ENCODE data around the gene ISG20.

Gene ISG20

GRCh38 chr15:88693191-88693590 lies 54.4 kb downstream of the ISG20 start:
- FAIRE-seq, result no peak

GRCh38 chr15:88695101-88695500 lies 56.3 kb downstream of the ISG20 start:
- no peak for FAIRE-seq

- no peak for FAIRE-seq
Observed at GRCh38 chr15:88695691-88696251, 57.0 kb downstream of the ISG20 start.

DNA sequence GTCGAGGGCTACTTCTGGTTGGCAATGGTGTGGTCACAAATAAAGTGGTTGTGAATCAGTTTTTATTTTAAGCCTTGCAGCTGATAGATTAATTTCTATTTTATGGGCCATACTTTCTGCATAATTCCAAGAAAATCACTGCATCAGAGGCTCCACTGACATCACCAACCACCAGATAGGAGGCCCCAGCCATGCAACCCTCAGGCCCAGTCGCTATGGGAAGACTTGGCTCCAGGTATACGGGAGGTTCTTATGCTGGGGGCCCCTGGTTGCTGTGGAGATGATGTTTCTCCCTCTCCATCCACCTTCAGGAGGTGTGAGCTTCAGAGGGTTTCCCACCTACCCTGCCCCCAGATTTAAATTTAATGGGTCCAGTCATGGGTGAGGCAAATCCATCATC lies 57.4 kb downstream of the ISG20 start:
- no peak for FAIRE-seq

DNA sequence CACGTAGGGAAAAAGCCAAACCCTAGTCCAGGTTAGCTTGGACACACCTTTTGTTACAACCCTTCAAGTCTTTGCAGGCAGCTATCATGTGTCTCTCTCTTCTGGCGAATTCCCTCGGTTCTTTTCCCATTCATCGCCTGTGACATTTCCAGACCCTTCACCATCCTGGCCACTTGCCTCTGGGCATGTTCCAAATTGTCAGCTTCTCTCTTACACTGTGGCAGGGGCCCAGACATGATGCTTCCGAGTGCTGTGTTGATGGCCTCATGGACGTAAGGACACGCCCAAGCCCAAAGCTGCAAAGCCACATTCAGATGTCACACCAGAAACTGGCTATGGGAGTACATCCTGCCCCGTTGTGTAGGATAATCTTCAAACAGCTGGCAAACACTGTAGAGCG lies 58.5 kb downstream of the ISG20 start:
- no peak for FAIRE-seq

- FAIRE-seq, result no peak
Observed at GRCh38 chr15:88699861-88700260, 61.0 kb downstream of the ISG20 start.

DNA sequence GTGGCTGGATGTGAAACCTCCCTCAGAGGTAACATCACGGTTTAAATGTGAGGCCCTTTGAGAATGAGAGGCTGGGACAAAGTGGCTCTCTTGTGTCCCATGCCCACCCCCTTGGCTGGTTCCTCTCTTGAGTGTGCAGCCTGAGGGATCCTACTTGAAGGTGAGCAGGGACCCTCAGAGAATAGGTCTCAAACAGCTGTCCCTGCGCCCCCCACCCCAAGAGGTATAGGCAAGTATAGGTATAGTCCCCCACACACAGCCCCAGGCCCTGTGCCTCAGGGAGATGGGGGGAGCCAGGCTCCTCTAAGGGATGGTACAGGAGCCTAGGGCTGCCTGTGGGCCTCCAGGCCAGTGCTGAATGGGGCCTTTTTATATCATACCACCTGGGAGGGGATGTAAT lies 61.9 kb downstream of the ISG20 start:
- FAIRE-seq, result no peak

- no peak for FAIRE-seq
Observed at GRCh38 chr15:88701561-88702095, 62.8 kb downstream of the ISG20 start.

DNA sequence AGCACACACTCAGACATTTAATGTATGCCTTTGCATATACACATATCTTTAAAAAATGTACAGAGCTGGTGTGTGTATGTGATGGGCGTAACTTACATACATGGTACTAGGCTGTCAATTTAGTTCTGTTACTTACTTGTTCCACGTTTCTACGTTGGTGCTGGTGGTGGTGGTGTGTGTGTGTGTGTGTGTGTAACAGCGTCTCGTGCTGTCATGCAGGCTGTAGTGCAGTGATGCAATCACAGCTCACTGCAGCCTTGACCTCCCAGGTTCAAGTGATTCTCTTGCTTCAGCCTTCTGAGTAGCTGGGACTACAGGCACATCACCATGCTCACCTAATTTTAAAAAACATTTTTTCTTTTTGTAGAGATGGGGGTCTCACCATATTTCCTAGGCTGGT lies 64.2 kb downstream of the ISG20 start:
- no peak for FAIRE-seq

DNA sequence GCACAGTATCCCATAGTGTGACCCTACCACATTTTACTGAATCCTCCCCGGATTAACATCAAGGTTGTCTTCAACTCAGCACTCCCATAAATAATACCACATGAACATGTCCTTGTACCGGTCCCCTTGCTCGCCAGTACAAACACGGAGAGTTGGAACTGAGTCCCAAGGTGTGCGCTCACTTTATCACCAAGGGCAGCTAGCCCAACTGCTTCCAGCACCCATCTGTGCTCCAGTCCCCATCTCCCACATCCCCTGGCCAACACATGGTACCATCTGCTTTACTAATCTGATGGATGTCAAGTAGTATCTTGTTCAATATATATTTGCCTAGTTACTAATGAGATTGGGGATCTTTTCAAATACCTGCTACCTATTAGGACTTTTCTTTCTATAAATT lies 64.7 kb downstream of the ISG20 start:
- FAIRE-seq, result no peak

DNA sequence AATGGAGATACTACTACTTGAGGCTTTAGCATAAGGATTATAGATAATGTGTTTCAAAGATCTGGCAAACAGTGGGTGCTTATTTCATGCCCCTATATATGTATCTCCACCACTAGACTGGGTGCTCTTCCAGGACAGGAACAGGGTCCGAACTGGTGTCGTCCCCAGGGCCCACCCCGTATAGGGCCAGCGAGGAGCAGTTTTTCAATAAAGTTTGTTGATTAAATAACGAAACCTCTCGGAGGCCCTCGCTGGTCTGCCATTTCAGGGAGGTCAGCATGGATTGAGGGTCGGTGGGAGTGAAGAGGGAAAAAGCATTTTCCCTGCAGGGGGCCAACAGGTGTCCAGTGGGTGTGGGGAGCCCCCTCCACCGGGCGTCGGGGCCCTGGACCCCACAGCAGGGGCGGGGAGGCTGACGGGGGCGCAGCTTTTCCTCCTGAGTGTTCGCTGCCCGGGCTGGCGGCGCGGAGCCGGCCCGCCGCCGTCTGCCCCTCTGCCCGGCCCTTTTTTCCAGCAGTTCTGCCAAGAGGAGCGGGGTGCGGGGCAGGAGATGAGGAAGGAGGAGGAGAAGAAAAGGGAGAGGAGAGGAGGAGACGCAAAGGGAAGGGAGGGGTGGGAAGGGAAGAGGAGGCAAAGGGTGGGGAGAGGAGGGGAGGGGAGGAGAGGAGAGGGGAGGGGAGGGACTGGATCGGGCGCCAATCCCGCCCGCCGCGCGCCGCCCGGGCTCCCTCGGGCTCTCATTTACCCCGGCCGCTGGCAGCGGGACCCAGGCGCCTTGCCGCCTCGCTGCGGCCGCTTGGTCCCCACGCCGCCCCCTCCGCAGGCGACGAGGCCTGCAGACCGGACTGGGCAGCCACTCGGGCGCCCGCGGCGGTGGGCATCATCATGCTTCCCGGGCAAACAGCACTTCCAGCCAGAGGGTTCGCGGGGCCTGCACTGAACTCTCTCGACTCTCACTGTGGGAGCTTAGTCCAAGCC lies 66.3 kb downstream of the ISG20 start:
- no peak for FAIRE-seq

DNA sequence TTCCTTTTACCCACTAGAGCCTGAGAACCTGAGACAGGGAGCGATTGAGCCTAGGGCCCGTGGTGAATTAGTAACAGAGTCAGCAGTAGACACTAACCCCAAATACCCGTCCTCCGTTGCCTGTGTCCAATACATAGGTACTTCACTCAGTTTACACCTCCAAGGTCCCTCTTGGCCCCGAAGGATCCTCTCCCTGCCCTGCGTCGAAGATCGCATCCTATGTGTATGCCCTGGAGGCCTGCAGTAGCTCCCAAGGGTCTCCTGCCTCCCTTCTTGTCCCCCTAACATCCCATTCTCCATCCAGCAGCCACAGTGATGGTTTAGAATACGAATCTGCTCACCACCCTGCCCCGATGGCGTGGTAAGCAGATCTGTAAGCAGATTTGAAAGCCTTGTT lies 67.0 kb downstream of the ISG20 start:
- FAIRE-seq, result no peak

All from colon (tissue), 2 donors.